Stimulated activated CD8-positive, alpha-beta memory T cell treated with anti-CD3 and anti-CD28 coated beads, Interleukin-4, amount 100 ng/mL, for 48 hours (primary cell): ENCODE data around the gene SYCE1L.
"Not testable (repeated sequence)": the region's sequence is repeated elsewhere in the genome, so short reads cannot be mapped to it uniquely, and the experiment has no call there.

Source experiments
- DNase-seq: peaks from one replicate; pipeline ENCODE4 v3.0.0-alpha.2; 2020

SYCE1L gene, protein sequence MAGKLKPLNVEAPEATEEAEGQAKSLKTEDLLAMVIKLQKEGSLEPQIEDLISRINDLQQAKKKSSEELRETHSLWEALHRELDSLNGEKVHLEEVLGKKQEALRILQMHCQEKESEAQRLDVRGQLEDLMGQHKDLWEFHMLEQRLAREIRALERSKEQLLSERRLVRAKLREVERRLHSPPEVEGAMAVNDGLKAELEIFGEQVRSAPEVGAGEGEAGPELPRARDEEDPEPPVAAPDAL

DNA sequence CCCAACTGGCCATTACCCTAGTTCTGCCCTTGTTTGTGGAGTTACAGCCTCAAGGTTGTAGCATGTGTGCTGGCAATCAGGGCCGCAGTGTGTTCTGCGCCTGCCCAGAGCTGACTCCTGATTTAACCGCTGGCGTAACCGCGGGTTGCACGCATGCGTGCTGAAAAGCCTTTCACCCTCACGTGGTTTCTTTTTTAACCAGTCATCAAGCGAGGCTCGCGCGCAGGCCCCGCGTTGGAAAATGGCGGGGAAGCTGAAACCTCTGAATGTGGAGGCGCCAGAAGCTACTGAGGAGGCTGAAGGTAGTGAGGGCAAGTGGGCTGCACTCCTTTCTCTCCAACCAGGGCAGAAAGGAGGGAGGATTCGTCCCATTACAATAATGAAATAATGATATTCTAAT lies at the start of gene SYCE1L:
SYCE1L (plus strand) TSS at position 198 of the 400 bp plus-strand sequence; CDS start at position 242, 44 bp downstream.
- no peak for DNase-seq

DNA sequence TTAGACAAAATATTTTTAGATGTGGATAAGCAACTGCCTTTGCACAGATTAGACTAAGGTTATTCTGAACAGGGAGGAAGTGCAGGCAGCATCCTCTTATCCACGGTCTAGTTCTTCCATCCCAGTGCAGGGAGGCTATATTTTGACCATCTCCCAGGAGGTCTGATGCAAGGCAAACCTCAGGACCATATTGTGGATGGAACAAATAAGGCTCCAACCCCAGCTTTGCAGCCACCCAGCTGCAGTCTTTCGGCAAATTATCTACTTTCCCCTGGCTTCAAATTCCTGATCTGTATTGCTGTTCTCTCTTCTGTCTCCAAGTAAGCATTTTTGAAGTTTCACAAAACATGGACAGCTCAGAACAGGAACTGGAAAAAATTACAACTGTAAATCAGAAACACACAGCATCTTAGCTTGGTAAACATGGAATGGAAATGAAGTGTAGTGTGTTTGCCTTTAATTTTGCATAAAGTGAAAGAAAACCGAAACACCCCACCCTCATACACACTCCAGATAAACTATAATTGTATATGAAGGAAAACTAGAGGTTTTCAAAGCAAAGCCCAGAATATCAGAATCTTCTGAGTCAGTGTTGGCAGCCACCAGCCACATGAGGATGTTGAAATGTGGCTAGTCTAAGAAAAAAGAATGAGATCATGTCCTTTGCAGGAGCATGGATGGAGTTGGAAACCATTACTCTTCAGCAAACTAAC lies 41.7 kb upstream of the SYCE1L start:
- DNase-seq, result no peak

DNA sequence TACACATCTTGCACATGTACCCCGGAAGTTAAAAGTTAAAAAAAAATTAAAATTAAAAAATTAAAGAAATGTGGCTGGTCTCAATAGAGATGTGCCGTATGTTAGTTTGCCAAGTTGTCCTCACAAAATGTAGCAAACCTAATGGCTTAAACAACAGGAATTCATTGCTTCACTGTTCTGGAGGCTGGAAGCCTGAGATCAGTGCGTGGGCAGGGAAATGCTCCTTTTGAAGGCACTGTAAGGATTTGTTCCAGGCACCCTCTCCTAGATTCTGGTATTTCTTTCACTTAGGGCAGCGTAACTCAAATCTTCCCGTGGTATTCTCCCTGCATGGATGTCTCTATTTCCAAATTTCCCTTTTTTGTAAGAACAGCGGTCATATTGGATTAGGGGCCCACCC lies 40.9 kb upstream of the SYCE1L start:
- no peak for DNase-seq

DNA sequence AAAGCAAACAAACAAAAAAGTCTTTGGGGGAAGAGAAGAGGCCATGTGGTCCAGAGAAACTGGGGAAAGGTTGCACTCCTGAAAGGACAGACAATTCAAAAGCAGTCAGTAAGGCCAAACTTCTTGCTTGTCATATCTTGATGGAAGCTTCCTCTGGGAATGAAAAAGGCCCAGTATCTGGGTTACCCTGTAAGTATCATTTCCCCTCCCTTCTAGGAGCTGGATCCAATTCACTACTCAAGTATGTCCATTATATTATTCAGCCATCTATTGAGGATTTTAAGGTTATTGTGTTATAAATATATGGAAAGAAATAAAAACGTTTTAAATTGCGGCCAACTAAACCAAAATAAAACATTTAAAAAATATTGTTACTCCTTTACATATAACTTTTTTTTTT lies 34.2 kb upstream of the SYCE1L start:
- no peak for DNase-seq

DNA sequence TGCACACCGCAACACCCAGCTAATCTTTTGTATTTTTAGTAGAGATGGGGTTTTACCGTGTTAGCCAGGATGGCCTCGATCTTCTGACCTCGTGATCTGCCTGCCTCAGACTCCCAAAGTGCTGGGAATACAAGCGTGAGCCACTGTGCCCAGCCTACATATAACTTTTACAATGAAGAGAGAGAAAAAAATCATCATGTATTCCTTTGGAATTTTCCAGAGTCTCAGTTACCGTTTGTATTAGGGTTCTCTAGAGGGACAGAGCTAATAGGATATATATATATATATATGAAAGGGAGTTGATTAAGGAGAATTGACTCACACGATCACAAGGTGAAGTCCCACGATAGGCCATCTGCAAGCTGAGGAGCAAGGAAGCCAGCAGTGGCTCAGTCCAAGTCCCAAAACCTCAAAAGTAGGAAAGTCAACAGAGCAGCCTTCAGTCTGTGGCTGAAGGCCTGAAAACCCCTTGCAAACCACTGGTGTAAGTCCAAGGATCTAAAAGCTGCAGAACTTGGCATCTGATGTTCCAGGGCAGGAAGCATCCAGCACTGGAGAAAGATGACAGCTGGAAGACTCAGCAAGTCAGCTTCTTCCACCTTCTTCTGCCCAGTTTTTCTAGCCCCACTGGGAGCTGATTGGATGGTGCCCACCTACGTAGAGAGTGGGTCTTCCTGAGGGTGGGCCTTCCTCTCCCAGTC lies 33.5 kb upstream of the SYCE1L start:
- DNase-seq, result not testable (repeated sequence)

DNA sequence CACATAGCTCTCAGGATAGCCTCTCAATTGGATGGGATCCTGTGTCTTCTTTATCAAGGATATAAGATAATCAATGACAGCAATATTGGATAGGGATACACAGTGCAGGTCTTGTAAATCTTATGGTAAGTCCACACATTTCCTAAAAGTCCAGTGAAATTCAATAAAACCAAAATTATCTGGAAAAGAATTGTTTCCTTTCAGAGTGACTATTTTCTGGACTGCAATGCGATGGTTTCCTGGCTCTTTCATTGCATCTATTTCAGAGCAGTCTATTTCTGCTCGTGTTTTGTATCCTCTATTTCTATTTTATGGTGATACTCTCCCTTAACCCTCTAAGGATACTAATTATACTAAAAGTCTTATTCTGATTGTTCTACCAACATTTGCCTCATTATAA lies 32.5 kb upstream of the SYCE1L start:
- no peak for DNase-seq

DNA sequence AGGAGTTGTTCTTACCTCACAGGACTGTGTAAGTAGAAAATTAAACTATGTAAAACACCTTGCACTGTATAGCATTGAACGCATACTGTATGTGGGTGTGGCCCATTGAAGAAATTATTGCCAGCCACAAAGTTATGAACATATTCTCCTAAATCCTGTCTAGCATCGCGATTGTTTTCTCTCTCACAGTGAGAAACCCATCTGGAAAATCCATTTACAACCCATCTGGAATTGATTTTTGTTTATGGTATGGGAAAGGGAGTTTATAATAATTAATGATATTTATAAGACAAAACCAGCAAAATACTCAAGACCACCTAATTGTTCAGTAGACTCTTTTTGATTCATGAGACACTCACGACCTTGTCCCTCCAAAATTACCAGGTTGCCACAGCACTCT lies 30.3 kb upstream of the SYCE1L start:
- no peak for DNase-seq

DNA sequence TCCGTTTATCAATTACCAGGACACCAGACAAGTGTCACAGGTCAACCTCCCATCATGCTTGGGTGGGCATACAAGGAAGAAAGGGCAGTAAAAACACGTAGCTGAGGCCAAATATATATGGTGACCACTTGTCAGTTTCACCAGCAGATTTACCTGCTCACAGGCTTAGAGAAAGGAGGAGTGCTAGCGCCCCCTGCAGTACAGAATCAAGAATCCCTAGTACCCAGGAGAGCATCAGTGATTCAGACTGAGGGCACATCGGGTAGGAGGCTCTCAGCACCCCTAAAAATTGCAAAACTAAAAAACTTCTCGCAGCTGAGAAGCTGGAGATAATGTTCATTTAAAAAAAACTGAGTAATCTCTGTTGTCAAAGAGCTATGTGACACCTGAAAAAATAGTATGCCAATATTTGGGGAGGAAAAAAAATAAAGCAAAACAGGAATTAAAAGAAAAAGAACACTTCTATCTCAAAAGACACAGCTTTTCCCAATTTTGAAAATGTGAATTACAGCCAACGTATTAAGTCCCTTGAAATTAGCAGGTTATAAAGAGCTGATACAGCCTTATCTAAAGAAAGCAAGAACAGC lies 29.5 kb upstream of the SYCE1L start:
- DNase-seq, result peak; percentile 71

DNA sequence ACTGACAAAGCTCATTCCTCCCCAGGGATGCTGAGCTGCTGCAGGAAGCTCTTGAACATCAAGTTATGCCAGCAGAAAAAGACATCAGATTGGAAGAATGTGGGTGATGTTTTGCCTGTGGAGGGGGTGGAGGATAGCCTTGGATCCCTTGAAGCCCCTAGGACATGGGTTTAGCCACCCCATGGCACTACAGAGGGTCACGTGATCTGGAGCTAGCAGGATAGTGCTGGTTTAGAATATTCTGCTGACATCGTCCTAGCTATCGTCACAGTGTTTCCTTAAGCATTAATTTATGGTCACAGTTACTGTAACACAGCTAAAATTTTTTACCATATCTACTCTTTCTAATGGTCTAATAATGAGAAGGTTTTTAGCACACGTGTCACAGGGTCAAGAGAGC lies 28.4 kb upstream of the SYCE1L start:
- DNase-seq, result no peak

DNA sequence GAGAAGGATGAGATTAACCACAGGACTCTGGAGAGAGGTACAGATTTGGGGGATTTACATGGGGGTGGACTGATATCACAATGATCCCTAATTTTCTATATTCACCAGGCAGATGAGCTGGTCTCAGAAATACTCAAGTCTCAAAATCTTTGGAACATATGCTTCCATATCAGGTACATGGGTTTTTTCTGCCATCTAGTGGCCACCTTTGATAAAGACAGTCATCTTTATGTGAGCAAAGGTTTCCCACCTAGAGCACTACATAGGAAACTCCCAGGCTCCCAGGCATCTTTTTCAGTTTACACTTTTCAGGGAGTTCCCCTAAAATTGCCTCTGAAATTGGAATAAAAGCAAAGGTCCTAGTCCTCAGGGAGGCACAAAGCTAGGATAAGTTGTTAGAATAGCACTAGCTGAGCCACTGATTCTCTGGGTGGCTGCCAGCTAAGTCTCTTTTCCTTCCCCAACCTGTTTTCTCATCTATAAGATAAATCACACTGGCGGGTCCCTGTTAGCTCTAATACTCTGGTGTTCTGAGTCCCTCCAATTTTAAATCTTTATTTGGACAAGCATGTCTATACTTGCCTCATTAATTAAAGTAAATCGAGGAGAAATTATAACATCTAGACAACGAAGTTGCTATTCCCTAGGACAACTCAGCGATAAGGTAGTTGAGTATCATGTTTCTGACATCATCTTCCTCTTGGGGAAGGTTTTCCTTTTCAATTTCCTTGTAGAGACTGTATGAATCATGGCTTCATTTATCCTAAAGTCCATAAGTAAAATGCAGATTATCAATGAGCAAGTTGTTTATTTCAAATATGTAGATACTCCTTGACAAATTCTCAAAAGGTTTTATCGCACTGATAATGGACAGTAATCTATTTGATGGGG lies 27.2 kb upstream of the SYCE1L start:
- DNase-seq, result no peak

DNA sequence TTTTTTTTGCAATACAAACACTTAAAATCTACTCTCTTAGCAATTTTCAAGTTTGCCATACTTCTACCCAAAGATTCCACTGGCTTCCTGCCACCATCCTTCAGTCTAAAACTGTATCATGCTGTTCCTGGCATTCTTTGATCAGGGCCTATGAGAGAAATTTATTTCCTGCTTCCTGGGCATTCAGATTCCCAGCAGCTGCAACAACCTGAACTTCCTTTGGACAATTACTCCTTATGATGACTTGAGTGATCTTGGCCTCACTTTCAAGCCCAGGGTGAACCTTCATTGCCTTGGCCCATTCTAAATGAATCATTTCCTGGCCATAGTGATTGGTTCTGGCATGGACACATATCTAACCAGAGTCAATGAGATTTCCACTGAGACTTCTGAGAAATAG lies 26.3 kb upstream of the SYCE1L start:
- no peak for DNase-seq

DNA sequence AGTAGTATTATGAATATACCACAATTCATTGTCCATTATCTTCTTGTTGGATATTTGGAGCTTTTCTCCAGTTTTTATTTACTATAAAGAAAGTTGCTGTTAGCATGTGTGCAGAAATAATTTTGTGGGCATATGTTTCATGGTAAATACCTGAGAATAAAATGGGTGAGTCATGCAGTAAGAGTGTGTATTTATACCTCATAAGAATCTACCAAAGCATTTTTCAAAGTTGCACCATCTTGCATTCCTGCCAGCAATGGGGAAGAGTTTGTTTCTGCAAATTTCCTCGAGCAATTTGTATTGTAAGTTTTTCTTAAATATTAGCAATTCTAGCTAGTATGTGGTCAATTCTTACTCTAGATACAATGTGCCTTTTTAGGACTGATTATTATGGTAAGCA lies 16.1 kb upstream of the SYCE1L start:
- no peak for DNase-seq

DNA sequence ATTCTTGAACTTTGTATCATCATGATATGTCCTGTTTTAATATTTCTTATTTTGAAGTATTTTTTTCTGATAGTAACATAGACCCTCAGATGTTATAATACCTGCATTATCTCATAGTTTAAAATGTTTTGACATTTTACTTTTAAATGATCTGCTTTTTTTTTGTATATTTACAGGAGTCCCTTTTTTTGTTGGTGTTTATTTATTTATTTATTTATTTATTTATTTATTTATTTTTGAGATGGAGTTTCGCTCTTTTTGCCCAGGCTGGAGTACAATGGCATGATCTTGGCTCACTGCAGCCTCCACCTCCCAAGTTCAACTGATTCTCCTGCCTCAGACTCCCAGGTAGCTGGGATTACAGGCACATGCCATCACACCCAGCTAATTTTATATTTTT lies 12.9 kb upstream of the SYCE1L start:
- DNase-seq, result not testable (repeated sequence)

DNA sequence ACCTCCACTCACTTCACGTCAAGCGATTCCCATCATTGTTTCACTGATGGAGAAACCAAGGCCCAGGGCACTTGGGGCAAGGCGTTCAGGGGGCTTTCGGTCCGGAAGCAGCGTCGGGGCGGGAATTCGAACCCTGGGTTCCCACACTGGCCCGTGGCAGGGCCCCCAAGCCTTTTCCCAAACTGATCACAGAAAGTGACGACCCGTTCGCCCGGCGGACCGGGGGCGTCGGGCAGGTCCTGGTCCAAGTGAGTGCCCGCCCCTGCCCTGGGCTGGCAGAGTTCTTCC lies 9.1 kb upstream of the SYCE1L start:
- no peak for DNase-seq

DNA sequence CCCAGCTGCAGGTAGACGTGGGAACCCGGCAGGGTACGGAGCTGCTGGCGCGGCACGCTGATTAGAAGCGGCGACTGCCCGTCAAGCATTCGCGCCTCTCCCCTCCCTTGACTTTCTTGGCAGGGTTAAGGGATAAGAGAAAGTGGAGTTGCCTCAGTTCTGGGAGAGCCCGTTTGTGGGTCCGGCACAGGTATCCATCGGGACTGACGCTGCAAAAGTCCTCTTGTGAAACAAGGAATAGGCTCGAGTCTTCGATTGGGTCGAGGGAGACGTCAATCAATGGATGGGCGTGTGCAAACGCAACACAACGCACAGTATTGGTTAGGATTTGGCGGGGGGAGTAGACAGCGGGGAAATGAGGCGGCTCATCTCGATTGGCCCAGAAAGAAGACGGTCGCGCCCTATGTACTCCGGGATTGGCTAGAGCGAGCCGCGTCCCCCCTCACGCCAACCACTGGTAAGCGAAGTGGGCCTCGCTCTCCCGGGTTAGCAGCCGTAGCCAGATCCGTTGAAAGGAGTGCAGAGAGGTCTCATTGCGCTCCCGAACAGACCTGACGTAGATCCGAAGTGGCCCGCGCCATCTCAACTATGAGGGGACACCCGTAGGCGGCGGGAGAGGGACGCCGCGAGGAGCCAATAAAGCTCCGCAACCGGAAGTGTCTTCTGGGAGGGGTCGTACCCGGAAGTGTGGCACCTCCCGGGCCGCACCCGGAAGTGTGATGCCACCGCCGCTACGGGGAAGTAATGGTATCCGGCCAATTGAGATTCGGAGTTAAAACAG lies 8.5 kb upstream of the SYCE1L start, which contains the start of gene MON1B:
MON1B (plus strand) TSS at position 713 of the 781 bp plus-strand sequence. CDS start 296 bp downstream, outside the sequence.
- peak; percentile 93 for DNase-seq

DNA sequence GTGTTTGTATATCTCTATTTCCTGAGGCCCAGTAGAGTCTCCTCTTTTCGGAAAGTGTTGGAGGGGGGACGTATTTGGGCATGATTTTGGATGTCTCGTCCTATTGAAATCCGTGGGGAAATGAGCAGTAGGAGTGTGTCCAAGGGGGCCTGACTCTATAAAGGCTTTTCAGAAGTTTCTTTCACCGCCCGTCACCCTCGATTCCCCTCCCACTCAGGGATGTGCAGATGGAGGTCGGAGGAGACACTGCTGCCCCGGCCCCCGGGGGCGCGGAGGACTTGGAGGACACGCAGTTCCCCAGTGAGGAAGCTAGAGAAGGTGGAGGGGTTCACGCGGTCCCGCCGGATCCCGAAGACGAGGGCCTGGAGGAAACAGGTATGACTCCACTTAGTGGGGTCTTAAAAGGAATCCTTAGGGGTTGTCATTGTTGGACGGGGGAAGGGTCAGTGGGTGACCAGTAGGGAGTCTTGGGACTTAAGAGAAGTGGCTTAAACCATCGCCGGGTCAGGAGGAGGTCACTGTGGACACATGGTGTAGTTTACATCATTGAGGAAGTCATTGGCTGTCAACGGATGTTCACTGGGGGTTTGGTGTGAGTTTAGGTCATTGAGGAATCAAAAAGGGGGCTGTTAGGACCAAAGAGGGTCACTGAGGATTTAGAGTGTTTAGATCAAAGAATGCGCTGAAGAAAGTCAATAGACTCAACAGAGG lies 7.8 kb upstream of the SYCE1L start:
- peak; percentile 58 for DNase-seq

DNA sequence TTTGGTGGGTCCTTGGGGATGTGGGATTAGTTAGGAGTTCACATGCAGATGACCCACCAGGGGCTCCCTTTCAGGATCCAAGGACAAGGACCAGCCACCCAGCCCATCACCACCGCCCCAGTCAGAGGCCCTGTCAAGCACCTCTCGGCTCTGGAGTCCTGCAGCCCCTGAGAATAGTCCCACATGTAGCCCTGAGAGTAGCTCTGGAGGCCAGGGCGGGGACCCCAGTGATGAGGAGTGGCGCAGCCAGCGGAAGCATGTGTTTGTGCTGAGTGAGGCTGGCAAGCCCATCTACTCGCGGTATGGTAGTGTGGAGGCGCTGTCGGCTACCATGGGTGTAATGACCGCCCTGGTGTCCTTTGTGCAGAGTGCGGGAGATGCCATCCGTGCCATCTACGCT lies 5.8 kb upstream of the SYCE1L start:
- no peak for DNase-seq

DNA sequence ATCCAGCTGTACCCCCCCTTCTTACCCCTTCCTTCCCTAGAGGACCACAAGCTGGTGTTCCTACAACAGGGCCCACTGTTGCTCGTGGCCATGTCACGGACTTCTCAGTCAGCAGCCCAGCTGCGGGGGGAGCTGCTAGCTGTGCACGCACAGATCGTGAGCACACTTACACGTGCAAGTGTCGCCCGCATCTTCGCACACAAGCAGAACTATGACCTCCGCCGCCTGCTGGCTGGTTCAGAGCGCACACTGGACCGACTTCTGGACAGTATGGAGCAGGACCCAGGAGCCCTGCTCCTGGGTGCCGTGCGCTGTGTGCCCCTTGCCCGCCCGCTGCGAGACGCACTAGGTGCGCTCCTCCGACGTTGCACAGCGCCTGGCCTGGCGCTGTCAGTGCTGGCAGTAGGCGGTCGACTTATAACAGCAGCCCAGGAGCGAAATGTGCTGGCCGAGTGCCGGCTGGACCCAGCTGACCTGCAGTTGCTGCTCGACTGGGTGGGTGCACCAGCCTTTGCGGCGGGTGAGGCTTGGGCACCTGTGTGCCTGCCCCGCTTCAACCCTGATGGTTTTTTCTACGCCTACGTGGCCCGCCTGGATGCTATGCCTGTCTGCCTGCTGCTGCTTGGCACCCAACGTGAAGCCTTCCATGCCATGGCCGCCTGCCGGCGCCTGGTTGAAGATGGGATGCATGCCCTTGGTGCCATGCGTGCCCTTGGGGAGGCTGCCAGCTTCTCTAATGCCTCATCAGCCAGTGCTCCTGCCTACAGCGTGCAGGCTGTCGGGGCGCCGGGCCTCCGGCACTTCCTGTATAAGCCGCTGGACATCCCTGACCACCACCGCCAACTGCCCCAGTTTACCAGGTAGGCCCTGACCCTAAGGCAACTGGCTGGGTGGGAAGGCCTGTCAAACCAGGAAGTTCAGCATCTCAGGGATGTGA lies 4.6 kb upstream of the SYCE1L start:
- no peak for DNase-seq

DNA sequence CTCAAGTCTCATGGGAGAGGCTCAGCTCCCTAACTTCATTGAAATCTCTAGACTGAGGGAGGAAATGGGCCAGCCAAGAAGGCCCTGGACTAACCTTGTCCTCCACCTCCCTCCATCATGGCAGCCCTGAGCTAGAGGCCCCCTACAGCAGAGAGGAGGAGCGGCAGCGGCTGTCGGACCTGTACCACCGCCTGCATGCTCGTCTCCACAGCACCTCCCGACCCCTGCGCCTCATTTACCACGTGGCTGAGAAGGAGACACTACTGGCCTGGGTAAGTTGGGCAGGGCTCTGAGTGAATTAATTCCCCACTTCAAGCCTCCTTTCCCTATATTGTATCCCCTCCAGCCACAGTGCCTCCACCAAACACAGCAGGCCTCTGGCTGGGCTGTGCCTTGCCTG lies 3.8 kb upstream of the SYCE1L start:
- no peak for DNase-seq

DNA sequence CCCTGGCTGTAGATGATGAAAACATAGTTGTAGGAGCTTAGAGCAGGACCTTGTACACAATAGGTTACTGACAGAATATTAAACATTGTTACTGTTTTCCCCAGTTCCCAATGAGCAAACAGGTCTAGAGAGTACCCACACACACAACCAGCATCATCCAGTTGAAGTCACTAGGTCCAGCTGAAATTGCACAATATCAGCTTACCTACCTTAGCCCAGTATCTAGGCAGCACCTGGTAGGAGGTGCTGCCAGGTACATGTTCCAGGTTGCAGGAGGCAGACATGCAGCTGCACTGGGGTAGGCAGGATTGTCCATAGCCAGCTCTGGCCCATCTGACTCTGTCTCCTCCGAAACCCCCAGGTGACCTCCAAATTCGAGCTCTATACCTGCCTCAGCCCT lies 1.5 kb upstream of the SYCE1L start:
- no peak for DNase-seq
